ENCODE data around the gene TMED8. TPM values are rescaled to one million over a fixed set of nuclear protein-coding genes. Genes with fewer than 3 reads are reported as not detected.

The TMED8 gene
- total and polyA plus RNA-seq, 2 of the 13 experiments (the other 11 are each of a cell fraction or from before 2014, with no cell fraction given), result 6.0 to 11.7 TPM

DNA sequence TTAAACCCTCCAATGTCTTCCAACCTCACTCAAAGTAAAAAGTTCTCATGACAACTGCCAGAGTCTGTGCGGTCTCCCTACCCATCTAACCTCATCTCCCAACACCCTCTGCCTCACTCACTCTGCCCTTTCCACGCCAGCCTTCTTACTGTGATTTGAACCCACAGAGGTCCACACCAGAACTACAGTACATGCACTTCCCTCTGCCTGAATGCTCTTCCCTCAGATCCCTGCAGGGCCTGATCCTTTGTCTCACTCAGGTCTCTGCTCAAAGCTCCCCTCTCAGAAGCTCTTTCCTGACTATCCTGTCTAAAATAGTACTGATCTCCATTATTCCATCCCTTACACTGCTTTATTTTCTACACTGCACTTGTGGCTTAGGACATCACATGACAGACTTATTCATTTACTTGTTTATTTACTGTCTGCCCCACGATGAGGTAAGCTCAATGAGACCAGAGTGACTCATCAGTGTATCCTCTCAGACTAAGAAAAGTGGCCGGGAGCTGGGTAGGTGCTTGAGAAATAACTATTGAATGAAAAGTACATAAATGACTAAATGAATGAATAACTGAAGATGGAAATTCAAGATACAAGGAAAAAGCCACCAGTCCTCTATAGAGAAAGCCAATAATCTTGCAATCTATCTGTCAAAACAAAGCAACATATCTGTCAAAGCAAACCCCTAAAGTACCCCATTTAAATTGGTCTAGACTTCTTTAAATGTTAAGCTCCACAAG lies 73.3 kb downstream of the TMED8 start (continued):
- TF ChIP-seq, protein P1, sequence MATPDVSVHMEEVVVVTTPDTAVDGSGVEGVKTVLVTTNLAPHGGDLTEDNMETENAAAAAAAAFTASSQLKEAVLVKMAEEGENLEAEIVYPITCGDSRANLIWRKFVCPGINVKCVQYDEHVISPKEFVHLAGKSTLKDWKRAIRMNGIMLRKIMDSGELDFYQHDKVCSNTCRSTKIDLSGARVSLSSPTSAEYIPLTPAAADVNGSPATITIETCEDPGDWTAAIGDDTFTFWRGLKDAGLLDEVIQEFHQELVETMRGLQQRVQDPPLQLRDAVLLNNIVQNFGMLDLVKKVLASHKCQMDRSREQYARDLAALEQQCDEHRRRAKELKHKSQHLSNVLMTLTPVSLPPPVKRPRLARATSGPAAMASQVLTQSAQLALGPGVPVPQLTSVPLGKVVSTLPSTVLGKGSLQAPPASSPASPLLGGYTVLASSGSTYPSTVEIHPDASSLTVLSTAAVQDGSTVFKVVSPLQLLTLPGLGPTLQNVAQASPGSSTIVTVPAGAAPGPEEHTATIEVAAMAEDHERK (CRISPR knock-in tag; IDR thresholded peaks at IDR 0.05; ENCODE audit: low read depth), result no peak
- TF ChIP-seq ZKSCAN5 (CRISPR knock-in tag; IDR thresholded peaks at IDR 0.05) (no peak), ZSCAN29 (CRISPR knock-in tag; conservative IDR thresholded peaks at IDR 0.05) (no peak), ZNF235 (CRISPR knock-in tag; IDR thresholded peaks at IDR 0.05; ENCODE audit: borderline replicate concordance) (no peak), MAFG (CRISPR knock-in tag; IDR thresholded peaks at IDR 0.05) (no peak), ZNF260 (CRISPR knock-in tag; IDR thresholded peaks at IDR 0.05; ENCODE audit: borderline replicate concordance, low read depth) (no peak), ZNF788 (CRISPR knock-in tag; IDR thresholded peaks at IDR 0.05; ENCODE audit: borderline replicate concordance) (no peak), ATF7 (IDR thresholded peaks at IDR 0.05) (peak; percentile 25; the same call in 1 of the 2 replicates), ATF7 (CRISPR knock-in tag; IDR thresholded peaks at IDR 0.05) (no peak), ZNF451 (CRISPR knock-in tag; IDR thresholded peaks at IDR 0.05) (no peak)
- TF ChIP-seq, protein P2, sequence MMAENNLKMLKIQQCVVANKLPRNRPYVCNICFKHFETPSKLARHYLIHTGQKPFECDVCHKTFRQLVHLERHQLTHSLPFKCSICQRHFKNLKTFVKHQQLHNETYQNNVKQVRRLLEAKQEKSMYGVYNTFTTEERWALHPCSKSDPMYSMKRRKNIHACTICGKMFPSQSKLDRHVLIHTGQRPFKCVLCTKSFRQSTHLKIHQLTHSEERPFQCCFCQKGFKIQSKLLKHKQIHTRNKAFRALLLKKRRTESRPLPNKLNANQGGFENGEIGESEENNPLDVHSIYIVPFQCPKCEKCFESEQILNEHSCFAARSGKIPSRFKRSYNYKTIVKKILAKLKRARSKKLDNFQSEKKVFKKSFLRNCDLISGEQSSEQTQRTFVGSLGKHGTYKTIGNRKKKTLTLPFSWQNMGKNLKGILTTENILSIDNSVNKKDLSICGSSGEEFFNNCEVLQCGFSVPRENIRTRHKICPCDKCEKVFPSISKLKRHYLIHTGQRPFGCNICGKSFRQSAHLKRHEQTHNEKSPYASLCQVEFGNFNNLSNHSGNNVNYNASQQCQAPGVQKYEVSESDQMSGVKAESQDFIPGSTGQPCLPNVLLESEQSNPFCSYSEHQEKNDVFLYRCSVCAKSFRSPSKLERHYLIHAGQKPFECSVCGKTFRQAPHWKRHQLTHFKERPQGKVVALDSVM (CRISPR knock-in tag; IDR thresholded peaks at IDR 0.05), result no peak
- TF ChIP-seq, protein P3, sequence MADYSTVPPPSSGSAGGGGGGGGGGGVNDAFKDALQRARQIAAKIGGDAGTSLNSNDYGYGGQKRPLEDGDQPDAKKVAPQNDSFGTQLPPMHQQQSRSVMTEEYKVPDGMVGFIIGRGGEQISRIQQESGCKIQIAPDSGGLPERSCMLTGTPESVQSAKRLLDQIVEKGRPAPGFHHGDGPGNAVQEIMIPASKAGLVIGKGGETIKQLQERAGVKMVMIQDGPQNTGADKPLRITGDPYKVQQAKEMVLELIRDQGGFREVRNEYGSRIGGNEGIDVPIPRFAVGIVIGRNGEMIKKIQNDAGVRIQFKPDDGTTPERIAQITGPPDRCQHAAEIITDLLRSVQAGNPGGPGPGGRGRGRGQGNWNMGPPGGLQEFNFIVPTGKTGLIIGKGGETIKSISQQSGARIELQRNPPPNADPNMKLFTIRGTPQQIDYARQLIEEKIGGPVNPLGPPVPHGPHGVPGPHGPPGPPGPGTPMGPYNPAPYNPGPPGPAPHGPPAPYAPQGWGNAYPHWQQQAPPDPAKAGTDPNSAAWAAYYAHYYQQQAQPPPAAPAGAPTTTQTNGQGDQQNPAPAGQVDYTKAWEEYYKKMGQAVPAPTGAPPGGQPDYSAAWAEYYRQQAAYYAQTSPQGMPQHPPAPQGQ (CRISPR knock-in tag; IDR thresholded peaks at IDR 0.05; ENCODE audit: borderline replicate concordance), result no peak
- TF ChIP-seq, protein P4, sequence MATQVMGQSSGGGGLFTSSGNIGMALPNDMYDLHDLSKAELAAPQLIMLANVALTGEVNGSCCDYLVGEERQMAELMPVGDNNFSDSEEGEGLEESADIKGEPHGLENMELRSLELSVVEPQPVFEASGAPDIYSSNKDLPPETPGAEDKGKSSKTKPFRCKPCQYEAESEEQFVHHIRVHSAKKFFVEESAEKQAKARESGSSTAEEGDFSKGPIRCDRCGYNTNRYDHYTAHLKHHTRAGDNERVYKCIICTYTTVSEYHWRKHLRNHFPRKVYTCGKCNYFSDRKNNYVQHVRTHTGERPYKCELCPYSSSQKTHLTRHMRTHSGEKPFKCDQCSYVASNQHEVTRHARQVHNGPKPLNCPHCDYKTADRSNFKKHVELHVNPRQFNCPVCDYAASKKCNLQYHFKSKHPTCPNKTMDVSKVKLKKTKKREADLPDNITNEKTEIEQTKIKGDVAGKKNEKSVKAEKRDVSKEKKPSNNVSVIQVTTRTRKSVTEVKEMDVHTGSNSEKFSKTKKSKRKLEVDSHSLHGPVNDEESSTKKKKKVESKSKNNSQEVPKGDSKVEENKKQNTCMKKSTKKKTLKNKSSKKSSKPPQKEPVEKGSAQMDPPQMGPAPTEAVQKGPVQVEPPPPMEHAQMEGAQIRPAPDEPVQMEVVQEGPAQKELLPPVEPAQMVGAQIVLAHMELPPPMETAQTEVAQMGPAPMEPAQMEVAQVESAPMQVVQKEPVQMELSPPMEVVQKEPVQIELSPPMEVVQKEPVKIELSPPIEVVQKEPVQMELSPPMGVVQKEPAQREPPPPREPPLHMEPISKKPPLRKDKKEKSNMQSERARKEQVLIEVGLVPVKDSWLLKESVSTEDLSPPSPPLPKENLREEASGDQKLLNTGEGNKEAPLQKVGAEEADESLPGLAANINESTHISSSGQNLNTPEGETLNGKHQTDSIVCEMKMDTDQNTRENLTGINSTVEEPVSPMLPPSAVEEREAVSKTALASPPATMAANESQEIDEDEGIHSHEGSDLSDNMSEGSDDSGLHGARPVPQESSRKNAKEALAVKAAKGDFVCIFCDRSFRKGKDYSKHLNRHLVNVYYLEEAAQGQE (IDR thresholded peaks at IDR 0.05; ENCODE audit: borderline replicate concordance in 1 of 2, low read depth in 1 of 2, low read length in 2 of 2), result no peak
- TF ChIP-seq, protein P5, sequence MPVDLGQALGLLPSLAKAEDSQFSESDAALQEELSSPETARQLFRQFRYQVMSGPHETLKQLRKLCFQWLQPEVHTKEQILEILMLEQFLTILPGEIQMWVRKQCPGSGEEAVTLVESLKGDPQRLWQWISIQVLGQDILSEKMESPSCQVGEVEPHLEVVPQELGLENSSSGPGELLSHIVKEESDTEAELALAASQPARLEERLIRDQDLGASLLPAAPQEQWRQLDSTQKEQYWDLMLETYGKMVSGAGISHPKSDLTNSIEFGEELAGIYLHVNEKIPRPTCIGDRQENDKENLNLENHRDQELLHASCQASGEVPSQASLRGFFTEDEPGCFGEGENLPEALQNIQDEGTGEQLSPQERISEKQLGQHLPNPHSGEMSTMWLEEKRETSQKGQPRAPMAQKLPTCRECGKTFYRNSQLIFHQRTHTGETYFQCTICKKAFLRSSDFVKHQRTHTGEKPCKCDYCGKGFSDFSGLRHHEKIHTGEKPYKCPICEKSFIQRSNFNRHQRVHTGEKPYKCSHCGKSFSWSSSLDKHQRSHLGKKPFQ (CRISPR knock-in tag; IDR thresholded peaks at IDR 0.05; ENCODE audit: insufficient replicate concordance), result no peak
- TF ChIP-seq, protein P6, sequence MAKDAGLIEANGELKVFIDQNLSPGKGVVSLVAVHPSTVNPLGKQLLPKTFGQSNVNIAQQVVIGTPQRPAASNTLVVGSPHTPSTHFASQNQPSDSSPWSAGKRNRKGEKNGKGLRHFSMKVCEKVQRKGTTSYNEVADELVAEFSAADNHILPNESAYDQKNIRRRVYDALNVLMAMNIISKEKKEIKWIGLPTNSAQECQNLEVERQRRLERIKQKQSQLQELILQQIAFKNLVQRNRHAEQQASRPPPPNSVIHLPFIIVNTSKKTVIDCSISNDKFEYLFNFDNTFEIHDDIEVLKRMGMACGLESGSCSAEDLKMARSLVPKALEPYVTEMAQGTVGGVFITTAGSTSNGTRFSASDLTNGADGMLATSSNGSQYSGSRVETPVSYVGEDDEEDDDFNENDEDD (CRISPR knock-in tag; IDR thresholded peaks at IDR 0.05; ENCODE audit: borderline replicate concordance), result no peak
